ENCODE results near the gene RALGPS1. TPM values are rescaled to one million over a fixed set of nuclear protein-coding genes. Genes with fewer than 3 reads are reported as not detected.

Gene RALGPS1
- total RNA-seq, 4 donors from 2014 or later = 3.3 to 9.8 (median 6.7) TPM

DNA sequence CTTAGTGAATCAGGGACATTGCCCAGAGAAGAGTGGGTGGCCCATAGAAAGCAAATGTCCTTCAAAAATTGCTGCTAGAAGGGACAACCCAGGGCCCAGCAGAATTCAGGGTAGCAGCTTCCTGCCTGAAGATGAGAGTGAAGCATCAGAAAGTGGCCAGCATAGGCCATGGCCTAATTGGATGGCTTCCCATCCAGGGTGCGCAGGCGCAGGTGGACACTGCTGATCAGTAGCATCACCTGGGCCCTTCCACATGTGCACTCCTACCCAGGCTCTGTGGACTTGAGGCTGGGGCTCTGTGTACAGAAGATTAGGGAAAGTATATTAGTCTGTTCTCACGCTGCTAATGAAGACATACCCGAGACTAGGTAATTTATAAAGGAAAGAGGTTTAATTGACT, 291.4 kb downstream of the RALGPS1 start:
- TF ChIP-seq, protein P1, sequence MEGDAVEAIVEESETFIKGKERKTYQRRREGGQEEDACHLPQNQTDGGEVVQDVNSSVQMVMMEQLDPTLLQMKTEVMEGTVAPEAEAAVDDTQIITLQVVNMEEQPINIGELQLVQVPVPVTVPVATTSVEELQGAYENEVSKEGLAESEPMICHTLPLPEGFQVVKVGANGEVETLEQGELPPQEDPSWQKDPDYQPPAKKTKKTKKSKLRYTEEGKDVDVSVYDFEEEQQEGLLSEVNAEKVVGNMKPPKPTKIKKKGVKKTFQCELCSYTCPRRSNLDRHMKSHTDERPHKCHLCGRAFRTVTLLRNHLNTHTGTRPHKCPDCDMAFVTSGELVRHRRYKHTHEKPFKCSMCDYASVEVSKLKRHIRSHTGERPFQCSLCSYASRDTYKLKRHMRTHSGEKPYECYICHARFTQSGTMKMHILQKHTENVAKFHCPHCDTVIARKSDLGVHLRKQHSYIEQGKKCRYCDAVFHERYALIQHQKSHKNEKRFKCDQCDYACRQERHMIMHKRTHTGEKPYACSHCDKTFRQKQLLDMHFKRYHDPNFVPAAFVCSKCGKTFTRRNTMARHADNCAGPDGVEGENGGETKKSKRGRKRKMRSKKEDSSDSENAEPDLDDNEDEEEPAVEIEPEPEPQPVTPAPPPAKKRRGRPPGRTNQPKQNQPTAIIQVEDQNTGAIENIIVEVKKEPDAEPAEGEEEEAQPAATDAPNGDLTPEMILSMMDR (IDR thresholded peaks at IDR 0.05) = no peak
- H3K9me3 ChIP-seq = no peaks in the 10 kb centered on the region
- no peaks in the 10 kb centered on the region for H3K27me3 ChIP-seq
- no peaks in the 10 kb centered on the region for H3K36me3 ChIP-seq
- 99 to 100% methylated on average over 4 of the region's 4 CpGs for WGBS, 2 donors
- no peak for DNase-seq (ENCODE audit: low spot score in 2 of 2)
- no peak overlapping the region for H3K4me3 ChIP-seq
- H3K4me1 ChIP-seq = peaks cover 0 to 27% (median 0%) of the 10 kb centered on the region in 4 donors
- no peak overlapping the region for H3K27ac ChIP-seq

DNA sequence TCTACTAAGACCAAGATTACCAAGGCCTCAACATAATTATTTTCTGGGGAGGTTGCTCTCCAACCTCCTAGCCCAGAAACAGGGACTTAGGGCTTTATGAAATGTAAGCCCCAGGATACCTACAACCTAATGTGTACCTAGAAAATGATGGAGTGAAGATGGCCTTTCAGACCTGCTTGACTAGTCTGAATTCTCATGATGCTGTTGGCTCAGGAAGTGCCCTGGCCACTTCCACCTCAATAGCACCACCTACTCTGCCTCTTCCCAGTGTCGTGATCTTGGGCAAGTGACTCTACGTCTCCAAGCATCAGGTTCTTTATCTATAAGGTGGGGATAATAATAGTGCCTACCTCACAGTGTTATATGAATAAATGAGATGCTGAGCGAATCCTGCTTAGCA, 292.1 kb downstream of the RALGPS1 start:
- H3K27me3 ChIP-seq = no peaks in the 10 kb centered on the region
- no peak overlapping the region for H3K27ac ChIP-seq
- no peak for DNase-seq (ENCODE audit: low spot score in 2 of 2)
- 90 to 96% methylated on average over 3 of the region's 3 CpGs for whole genome bisulfite sequencing, 2 donors
- H3K36me3 ChIP-seq = no peaks in the 10 kb centered on the region
- H3K4me1 ChIP-seq = peaks cover 0 to 27% (median 0%) of the 10 kb centered on the region in 4 donors
- no peak overlapping the region for H3K4me3 ChIP-seq
- H3K9me3 ChIP-seq = no peaks in the 10 kb centered on the region
- no peak for TF ChIP-seq EP300 (IDR thresholded peaks at IDR 0.05)
- TF ChIP-seq, protein P1 (IDR thresholded peaks at IDR 0.05) = no peak
- no peak for TF ChIP-seq POLR2A (IDR thresholded peaks at IDR 0.05)

DNA sequence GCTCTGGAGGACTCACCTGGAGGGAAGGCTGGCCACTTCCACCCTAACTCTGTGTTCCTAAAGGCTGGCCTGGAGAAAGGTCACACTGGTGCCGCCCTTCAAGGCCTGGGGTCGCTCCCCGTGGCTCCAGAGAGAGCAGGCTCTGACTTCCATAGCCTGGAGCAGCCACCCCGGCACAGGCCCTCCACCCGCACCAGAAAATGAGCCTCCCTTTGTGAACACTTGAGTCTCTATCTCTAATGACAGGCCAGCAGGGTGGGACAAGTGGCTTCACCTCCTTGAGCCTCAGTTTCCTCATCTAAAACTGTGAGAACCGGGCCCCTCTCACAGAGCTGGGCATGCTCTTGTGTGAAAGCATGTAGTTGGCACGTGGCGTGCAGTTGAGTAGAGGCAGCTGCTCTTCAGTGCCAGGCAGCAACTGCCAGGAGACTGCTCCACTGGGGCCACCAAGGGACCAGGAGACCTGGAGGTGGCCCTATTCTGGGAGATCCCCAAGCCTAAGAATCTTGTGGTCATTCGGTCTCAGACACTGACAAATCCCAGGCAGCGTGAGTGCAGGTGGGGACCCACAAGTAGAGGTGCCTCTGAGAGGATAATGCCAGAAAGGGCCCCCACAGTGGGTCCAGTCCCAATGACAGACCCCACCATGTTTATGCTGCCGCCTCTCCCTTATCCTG, 293.3 kb downstream of the RALGPS1 start:
- Histone ChIP-seq H3K9me3 (no peaks in the 10 kb centered on the region), H3K27me3 (no peaks in the 10 kb centered on the region), H3K36me3 (no peaks in the 10 kb centered on the region), H3K4me3 (no peak overlapping the region), H3K27ac (no peak overlapping the region), H3K4me1 (peaks cover 0 to 21% (median 0%) of the 10 kb centered on the region in 4 donors)
- DNase-seq (ENCODE audit: low spot score in 2 of 2) = no peak
- 87 to 93% methylated on average over 7 to 8 of the region's 11 CpGs for WGBS, 2 donors
- TF ChIP-seq, protein P1 (IDR thresholded peaks at IDR 0.05) = no peak
- TF ChIP-seq EP300 (IDR thresholded peaks at IDR 0.05) (no peak), POLR2A (IDR thresholded peaks at IDR 0.05) (no peak)

DNA sequence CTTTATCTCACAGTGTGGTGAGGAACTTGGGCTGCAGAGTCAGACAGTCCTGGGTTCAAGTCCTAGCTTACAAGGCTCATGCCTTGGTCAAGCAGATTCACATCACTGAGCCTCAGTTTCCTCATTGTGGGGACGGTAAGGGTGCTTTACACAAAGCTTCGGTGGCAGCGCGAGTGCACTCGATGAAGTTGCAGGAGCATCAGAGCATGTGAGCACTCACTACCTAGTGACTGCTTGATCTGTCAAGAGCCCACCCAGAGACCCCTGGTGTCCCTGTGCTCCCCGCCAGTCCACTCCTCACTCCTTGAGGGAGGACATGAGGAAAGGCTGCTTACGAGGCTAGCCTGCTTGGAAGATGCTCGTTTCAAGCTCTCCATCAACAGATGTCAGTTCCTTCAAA, 293.8 kb downstream of the RALGPS1 start:
- no peak overlapping the region for H3K27ac ChIP-seq
- no peaks in the 10 kb centered on the region for H3K9me3 ChIP-seq
- H3K4me3 ChIP-seq = no peak overlapping the region
- no peak for DNase-seq (ENCODE audit: low spot score in 2 of 2)
- no peaks in the 10 kb centered on the region for H3K36me3 ChIP-seq
- TF ChIP-seq, protein P1 (IDR thresholded peaks at IDR 0.05) = no peak
- TF ChIP-seq EP300 (IDR thresholded peaks at IDR 0.05) (no peak), POLR2A (IDR thresholded peaks at IDR 0.05) (no peak)
- peaks cover 0 to 21% (median 0%) of the 10 kb centered on the region in 4 donors for H3K4me1 ChIP-seq
- WGBS, 2 donors = 88 to 90% methylated on average over 8 of the region's 8 CpGs
- no peaks in the 10 kb centered on the region for H3K27me3 ChIP-seq

DNA sequence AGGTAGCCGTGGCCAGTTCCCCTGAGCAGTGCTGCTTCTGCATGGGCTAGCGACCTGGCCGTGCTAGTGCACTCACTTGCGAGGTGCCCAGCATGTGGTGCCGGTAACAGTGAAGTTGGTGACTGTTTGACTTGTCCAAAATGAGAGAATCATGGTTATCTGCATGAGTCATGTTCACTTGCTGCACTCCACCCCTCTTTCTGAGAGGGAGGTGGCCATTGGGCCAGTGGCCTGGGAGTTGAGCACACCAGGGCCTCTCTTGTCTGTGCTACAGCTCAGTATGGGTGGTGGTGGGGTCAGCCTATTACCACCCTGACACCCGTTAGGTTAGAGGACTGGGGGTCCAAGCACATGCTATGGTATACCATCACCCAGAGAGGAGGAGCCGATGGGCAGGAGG, 294.6 kb downstream of the RALGPS1 start:
- Histone ChIP-seq H3K9me3 (no peaks in the 10 kb centered on the region), H3K27ac (no peak overlapping the region)
- 94 to 100% methylated on average over 1 to 7 of the region's 7 CpGs for WGBS, 2 donors

More for the DNA sequence above, 294.6 kb downstream of the RALGPS1 start:
- peaks cover 0 to 21% (median 0%) of the 10 kb centered on the region in 4 donors for H3K4me1 ChIP-seq
- H3K27me3 ChIP-seq = no peaks in the 10 kb centered on the region
- no peak overlapping the region for H3K4me3 ChIP-seq
- TF ChIP-seq POLR2A (IDR thresholded peaks at IDR 0.05) (no peak), EP300 (IDR thresholded peaks at IDR 0.05) (no peak)
- TF ChIP-seq, protein P1 (IDR thresholded peaks at IDR 0.05) = no peak
- DNase-seq (ENCODE audit: low spot score in 2 of 2) = no peak
- no peaks in the 10 kb centered on the region for H3K36me3 ChIP-seq

Measured in tibial nerve (tissue), 4 donors.